ENCODE results near the gene OR1E2. TPM values are rescaled to one million over a fixed set of nuclear protein-coding genes. Genes with fewer than 3 reads are reported as not detected.
"Not testable (repeated sequence)": the region's sequence is repeated elsewhere in the genome, so short reads cannot be mapped to it uniquely, and the experiment has no call there.

The OR1E2 gene
- total RNA-seq, 3 donors from 2014 or later, result not detected

- Histone ChIP-seq H3K9me3 (no peaks in the 10 kb centered on the region), H3K4me3 (no peak overlapping the region), H3K27me3 (no peaks in the 10 kb centered on the region), H3K36me3 (no peaks in the 10 kb centered on the region), H3K4me1 (no peaks in the 10 kb centered on the region), H3K27ac (no peak overlapping the region)
- TF ChIP-seq CTCF (IDR thresholded peaks at IDR 0.05) (no peak), POLR2AphosphoS5 (IDR thresholded peaks at IDR 0.05) (no peak), POLR2A (IDR thresholded peaks at IDR 0.05) (no peak)
- no peak for DNase-seq (ENCODE audit: low spot score in 2 of 2)
- intact Hi-C loops (cut with DNase I; ENCODE audit: low total_unique reads), result no loop called here
These were observed 14.0 kb upstream of the OR1E2 start for GRCh38 chr17:3447625-3448024.

GRCh38 chr17:3440451-3440850 is 6.8 kb upstream of the OR1E2 start:
- no peaks in the 10 kb centered on the region for H3K36me3 ChIP-seq
- DNase-seq (ENCODE audit: low spot score in 2 of 2), result no peak
- no peak overlapping the region for H3K4me3 ChIP-seq
- intact Hi-C loops (cut with DNase I; ENCODE audit: low total_unique reads), result no loop called here
- no peaks in the 10 kb centered on the region for H3K4me1 ChIP-seq
- no peak overlapping the region for H3K27ac ChIP-seq
- no peaks in the 10 kb centered on the region for H3K27me3 ChIP-seq
- TF ChIP-seq CTCF (IDR thresholded peaks at IDR 0.05) (no peak), POLR2AphosphoS5 (IDR thresholded peaks at IDR 0.05) (no peak)
- no peaks in the 10 kb centered on the region for H3K9me3 ChIP-seq

- Histone ChIP-seq H3K9me3 (no peaks in the 10 kb centered on the region), H3K27me3 (no peaks in the 10 kb centered on the region), H3K4me3 (no peak overlapping the region), H3K4me1 (no peaks in the 10 kb centered on the region), H3K27ac (no peak overlapping the region), H3K36me3 (no peaks in the 10 kb centered on the region)
- no peak for DNase-seq (ENCODE audit: low spot score in 2 of 2)
- TF ChIP-seq POLR2AphosphoS5 (IDR thresholded peaks at IDR 0.05) (no peak), CTCF (IDR thresholded peaks at IDR 0.05) (no peak), POLR2A (IDR thresholded peaks at IDR 0.05) (no peak)
- intact Hi-C loops (cut with DNase I; ENCODE audit: low total_unique reads), result no loop called here
These were observed 4.7 kb upstream of the OR1E2 start for GRCh38 chr17:3438368-3438767.

DNA sequence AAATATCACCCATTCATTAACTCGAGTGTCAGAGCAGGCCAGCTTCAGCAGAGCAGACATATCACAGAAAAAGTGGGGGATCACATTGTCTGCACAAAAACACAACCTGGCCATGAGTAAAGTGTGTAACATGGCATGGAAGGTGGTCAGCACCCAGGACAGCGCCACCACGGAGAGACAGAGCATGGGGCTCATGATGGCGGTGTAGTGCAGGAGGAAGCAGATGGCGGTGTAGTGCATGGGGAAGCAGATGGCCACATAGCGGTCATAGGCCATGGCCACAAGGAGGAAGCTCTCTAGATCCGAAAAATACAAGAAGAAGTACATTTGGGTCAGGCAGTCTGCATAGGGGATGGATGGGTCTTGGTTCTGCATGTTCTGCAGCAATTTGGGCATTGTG is 426 bp downstream of the OR1E2 start:
- DNase-seq (ENCODE audit: low spot score in 2 of 2); H3K27ac ChIP-seq; H3K4me1 ChIP-seq; H3K27me3 ChIP-seq; intact Hi-C loops (cut with DNase I; ENCODE audit: low total_unique reads); H3K4me3 ChIP-seq; H3K36me3 ChIP-seq: not testable (repeated sequence)
- peaks cover 0 to 14% of the 10 kb centered on the region in 2 donors for H3K9me3 ChIP-seq

DNA sequence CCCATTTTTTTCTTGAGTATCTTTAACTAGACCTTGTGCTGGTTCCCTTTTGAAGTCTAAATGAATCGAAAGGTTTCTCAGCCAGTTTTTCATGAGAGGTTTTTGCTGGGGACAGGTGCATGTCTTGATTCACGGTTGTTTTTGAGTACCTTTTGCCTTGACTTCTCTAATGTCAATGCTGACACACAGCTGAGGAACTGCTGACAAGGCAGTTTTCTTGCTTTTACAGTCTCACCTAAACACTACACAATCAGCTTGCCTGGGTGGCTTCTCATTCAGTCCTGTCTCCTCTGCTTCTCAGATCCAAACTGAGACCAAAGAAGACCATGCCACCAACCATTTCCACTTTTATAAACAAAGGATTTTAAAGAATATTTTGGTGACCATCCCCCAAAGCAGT is 15.4 kb downstream of the OR1E2 start:
- H3K4me3 ChIP-seq, result no peak overlapping the region
- H3K9me3 ChIP-seq, result no peaks in the 10 kb centered on the region
- TF ChIP-seq POLR2A (IDR thresholded peaks at IDR 0.05), result no peak
- intact Hi-C loops (cut with DNase I; ENCODE audit: low total_unique reads), result no loop called here
- no peak overlapping the region for H3K27ac ChIP-seq
- H3K4me1 ChIP-seq, result no peaks in the 10 kb centered on the region
- no peak for DNase-seq (ENCODE audit: low spot score in 2 of 2)
- no peaks in the 10 kb centered on the region for H3K36me3 ChIP-seq
- no peaks in the 10 kb centered on the region for H3K27me3 ChIP-seq

DNA sequence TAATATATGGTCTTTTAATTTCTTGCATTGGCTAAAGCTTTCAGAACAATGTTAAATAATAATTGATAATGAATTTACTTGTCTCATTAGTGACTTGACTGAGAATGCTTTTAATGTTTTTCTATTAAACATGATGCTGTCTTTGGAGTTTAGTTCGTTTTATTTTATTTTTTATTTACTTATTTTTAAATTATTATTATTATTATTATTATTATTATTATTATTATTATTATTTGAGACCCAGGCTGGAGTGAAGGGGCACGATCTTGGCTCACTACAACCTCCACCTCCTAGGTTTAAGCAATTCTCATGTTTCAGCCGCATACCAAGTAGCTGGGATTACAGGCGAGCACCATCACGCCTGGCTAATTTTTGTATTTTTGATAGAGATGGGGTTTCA is 18.0 kb downstream of the OR1E2 start:
- TF ChIP-seq POLR2A (IDR thresholded peaks at IDR 0.05) (no peak), POLR2AphosphoS5 (IDR thresholded peaks at IDR 0.05) (no peak), CTCF (IDR thresholded peaks at IDR 0.05) (no peak)
- H3K36me3 ChIP-seq, result no peaks in the 10 kb centered on the region
- intact Hi-C loops (cut with DNase I; ENCODE audit: low total_unique reads), result no loop called here

DNA sequence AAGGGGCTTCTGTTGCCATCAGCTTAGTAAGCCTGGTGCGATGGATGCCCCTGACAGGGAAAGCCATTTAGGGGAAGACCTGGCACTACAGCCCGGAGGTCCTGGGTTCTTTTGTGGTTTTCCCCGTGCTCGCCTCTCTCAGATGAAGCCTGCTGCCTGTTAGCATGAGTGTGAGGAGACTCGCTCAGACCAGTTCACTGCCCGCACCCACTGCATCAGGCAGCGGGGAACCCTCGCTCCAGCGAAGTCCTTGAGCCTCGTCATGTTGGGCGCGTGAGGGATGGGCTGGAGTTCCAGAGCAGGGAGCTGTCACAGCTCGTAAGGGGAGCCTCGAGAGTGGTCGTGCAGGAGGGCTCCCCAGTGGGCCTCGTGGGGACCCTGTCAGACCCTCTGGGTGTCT is 21.4 kb downstream of the OR1E2 start:
- H3K9me3 ChIP-seq, result peaks cover 5 to 15% of the 10 kb centered on the region in 2 donors
- H3K36me3 ChIP-seq; H3K27me3 ChIP-seq; H3K4me1 ChIP-seq; intact Hi-C loops (cut with DNase I; ENCODE audit: low total_unique reads); H3K27ac ChIP-seq; DNase-seq (ENCODE audit: low spot score in 2 of 2); H3K4me3 ChIP-seq: not testable (repeated sequence)

More for the DNA sequence above, 18.0 kb downstream of the OR1E2 start:
- DNase-seq (ENCODE audit: low spot score in 2 of 2), result no peak
- H3K27ac ChIP-seq, result no peak overlapping the region
- H3K4me1 ChIP-seq, result no peaks in the 10 kb centered on the region
- H3K27me3 ChIP-seq, result no peaks in the 10 kb centered on the region
- H3K9me3 ChIP-seq, result no peaks in the 10 kb centered on the region
- no peak overlapping the region for H3K4me3 ChIP-seq
